HG03103 (cell line): ENCODE results near the gene DNAJC16.
"Not testable (repeated sequence)": the region's sequence is repeated elsewhere in the genome, so short reads cannot be mapped to it uniquely, and the experiment has no call there.

Experiments
- ATAC-seq: cut with Tn5 transposase; IDR thresholded peaks from one replicate; pipeline ENCODE4 v1.9.1; 2021; ENCODE audit warnings: low read depth; ENCODE audit not compliant: unreplicated experiment

DNAJC16 gene

GRCh38 chr1:15526490-15527339, at the start of gene DNAJC16:
DNAJC16 (plus strand) TSS chr1:15526848; CDS start chr1:15529106, 2,258 bp downstream.
- ATAC-seq = peak; percentile 54

GRCh38 chr1:15476927-15477326, 49.7 kb upstream of the DNAJC16 start:
- no peak for ATAC-seq

GRCh38 chr1:15477646-15478212, 48.9 kb upstream of the DNAJC16 start:
- ATAC-seq = no peak

- ATAC-seq = no peak
Measured at GRCh38 chr1:15479654-15480347, 46.8 kb upstream of the DNAJC16 start.

GRCh38 chr1:15482455-15482854, 44.2 kb upstream of the DNAJC16 start:
- not testable (repeated sequence) for ATAC-seq

GRCh38 chr1:15482983-15483543, 43.6 kb upstream of the DNAJC16 start:
- ATAC-seq = not testable (repeated sequence)

GRCh38 chr1:15483971-15484370, 42.7 kb upstream of the DNAJC16 start:
- ATAC-seq = no peak

GRCh38 chr1:15484443-15484842, 42.2 kb upstream of the DNAJC16 start:
- not testable (repeated sequence) for ATAC-seq

GRCh38 chr1:15485636-15486035, 41.0 kb upstream of the DNAJC16 start:
- ATAC-seq = no peak

GRCh38 chr1:15486844-15487610, 39.6 kb upstream of the DNAJC16 start:
- not testable (repeated sequence) for ATAC-seq

- no peak for ATAC-seq
Measured at GRCh38 chr1:15488371-15488770, 38.3 kb upstream of the DNAJC16 start.

- no peak for ATAC-seq
Measured at GRCh38 chr1:15489052-15489736, 37.5 kb upstream of the DNAJC16 start.

GRCh38 chr1:15491010-15491409, 35.6 kb upstream of the DNAJC16 start:
- not testable (repeated sequence) for ATAC-seq

GRCh38 chr1:15492596-15492995, 34.1 kb upstream of the DNAJC16 start:
- no peak for ATAC-seq

- no peak for ATAC-seq
Measured at GRCh38 chr1:15493869-15494390, 32.7 kb upstream of the DNAJC16 start.

- no peak for ATAC-seq
Measured at GRCh38 chr1:15500184-15501178, 26.2 kb upstream of the DNAJC16 start.

GRCh38 chr1:15501208-15502032, 25.2 kb upstream of the DNAJC16 start:
- ATAC-seq = no peak
